ENCODE measurements around the gene AGRP.

DNA sequence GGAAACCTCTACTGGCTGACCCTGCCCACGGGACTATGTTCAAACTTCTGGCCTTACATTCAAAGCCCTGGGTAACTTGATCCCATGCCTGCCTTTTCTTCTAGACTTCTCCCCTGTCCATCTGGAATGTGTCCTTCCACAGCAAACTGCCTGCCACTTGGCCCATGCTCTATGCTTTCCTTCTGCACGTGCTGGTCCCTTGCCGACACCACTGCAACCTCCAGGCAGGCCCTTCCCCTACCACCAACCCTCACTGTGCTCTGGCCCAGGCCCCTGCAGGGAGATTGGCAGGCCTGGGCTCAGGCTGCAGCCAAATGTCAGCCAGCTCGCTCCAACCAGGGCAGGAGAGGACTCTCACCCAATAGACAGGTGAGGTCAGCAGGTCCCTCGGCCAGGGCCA, 41.4 kb downstream of the AGRP start:
- TF ChIP-seq, protein P1, sequence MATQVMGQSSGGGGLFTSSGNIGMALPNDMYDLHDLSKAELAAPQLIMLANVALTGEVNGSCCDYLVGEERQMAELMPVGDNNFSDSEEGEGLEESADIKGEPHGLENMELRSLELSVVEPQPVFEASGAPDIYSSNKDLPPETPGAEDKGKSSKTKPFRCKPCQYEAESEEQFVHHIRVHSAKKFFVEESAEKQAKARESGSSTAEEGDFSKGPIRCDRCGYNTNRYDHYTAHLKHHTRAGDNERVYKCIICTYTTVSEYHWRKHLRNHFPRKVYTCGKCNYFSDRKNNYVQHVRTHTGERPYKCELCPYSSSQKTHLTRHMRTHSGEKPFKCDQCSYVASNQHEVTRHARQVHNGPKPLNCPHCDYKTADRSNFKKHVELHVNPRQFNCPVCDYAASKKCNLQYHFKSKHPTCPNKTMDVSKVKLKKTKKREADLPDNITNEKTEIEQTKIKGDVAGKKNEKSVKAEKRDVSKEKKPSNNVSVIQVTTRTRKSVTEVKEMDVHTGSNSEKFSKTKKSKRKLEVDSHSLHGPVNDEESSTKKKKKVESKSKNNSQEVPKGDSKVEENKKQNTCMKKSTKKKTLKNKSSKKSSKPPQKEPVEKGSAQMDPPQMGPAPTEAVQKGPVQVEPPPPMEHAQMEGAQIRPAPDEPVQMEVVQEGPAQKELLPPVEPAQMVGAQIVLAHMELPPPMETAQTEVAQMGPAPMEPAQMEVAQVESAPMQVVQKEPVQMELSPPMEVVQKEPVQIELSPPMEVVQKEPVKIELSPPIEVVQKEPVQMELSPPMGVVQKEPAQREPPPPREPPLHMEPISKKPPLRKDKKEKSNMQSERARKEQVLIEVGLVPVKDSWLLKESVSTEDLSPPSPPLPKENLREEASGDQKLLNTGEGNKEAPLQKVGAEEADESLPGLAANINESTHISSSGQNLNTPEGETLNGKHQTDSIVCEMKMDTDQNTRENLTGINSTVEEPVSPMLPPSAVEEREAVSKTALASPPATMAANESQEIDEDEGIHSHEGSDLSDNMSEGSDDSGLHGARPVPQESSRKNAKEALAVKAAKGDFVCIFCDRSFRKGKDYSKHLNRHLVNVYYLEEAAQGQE (IDR thresholded peaks at IDR 0.05; ENCODE audit: insufficient replicate concordance, low read depth), result no peak
- TF ChIP-seq, protein P2, sequence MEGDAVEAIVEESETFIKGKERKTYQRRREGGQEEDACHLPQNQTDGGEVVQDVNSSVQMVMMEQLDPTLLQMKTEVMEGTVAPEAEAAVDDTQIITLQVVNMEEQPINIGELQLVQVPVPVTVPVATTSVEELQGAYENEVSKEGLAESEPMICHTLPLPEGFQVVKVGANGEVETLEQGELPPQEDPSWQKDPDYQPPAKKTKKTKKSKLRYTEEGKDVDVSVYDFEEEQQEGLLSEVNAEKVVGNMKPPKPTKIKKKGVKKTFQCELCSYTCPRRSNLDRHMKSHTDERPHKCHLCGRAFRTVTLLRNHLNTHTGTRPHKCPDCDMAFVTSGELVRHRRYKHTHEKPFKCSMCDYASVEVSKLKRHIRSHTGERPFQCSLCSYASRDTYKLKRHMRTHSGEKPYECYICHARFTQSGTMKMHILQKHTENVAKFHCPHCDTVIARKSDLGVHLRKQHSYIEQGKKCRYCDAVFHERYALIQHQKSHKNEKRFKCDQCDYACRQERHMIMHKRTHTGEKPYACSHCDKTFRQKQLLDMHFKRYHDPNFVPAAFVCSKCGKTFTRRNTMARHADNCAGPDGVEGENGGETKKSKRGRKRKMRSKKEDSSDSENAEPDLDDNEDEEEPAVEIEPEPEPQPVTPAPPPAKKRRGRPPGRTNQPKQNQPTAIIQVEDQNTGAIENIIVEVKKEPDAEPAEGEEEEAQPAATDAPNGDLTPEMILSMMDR (IDR thresholded peaks at IDR 0.05; ENCODE audit: insufficient read depth, low read length), result no peak
- TF ChIP-seq GABPA (IDR thresholded peaks at IDR 0.05; ENCODE audit: low read depth), result no peak
